HL-60 (cell line): Measurements from ENCODE around the gene DPP6.
"Not testable (repeated sequence)": the region's sequence is repeated elsewhere in the genome, so short reads cannot be mapped to it uniquely, and the experiment has no call there.

ENCODE experiments used
- POLR2AphosphoS5 ChIP-seq: IDR thresholded peaks from 2 replicates; pipeline ENCODE4 v1.6.1; 2012; ENCODE audit warnings: low read depth
- TF ChIP-seq, protein P1 (sequence below): IDR thresholded peaks from one replicate; pipeline ENCODE4 v1.5.1; 2011; ENCODE audit warnings: low read length, control low read depth, inconsistent platforms; ENCODE audit not compliant: insufficient read depth

DNA sequence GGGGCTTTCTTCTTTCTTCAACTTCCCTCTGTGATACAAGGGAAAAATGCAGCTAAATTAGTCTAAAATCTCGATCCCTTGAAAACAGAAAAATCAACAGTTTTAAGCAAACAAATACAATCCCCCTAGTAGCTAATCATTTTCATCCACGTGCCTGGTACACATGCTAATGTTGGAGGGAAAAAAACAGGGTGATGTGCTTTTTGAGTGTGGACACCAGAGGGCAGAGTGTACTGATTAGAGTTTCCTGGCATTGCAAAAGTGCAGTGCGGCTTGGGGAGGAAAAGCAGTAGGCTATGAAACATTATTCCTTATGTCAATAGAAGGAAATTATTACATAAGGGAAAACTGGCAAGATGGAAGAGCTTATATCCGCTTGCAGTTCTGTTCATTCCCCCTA lies 19.6 kb downstream of the DPP6 start:
- TF ChIP-seq POLR2AphosphoS5, result not testable (repeated sequence)
- TF ChIP-seq, protein P1, sequence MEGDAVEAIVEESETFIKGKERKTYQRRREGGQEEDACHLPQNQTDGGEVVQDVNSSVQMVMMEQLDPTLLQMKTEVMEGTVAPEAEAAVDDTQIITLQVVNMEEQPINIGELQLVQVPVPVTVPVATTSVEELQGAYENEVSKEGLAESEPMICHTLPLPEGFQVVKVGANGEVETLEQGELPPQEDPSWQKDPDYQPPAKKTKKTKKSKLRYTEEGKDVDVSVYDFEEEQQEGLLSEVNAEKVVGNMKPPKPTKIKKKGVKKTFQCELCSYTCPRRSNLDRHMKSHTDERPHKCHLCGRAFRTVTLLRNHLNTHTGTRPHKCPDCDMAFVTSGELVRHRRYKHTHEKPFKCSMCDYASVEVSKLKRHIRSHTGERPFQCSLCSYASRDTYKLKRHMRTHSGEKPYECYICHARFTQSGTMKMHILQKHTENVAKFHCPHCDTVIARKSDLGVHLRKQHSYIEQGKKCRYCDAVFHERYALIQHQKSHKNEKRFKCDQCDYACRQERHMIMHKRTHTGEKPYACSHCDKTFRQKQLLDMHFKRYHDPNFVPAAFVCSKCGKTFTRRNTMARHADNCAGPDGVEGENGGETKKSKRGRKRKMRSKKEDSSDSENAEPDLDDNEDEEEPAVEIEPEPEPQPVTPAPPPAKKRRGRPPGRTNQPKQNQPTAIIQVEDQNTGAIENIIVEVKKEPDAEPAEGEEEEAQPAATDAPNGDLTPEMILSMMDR, result not testable (repeated sequence)
